GM12872 (cell line): ENCODE data around the gene GPR39.
A peak's percentile ranks its signal among the peaks of the same experiment; 100 is the strongest.

Source experiments
- CTCF ChIP-seq: IDR thresholded peaks from 3 replicates; pipeline ENCODE4 v1.5.1; 2011; ENCODE audit warnings: low read depth, mild to moderate bottlenecking, low read length, moderate library complexity; ENCODE audit not compliant: insufficient read depth

Gene GPR39

GRCh38 chr2:132496555-132496954 lies 80.0 kb downstream of the GPR39 start:
- TF ChIP-seq CTCF, result no peak

- TF ChIP-seq CTCF, result no peak
Observed at GRCh38 chr2:132497591-132497990, 81.0 kb downstream of the GPR39 start.

- TF ChIP-seq CTCF, result no peak
Observed at GRCh38 chr2:132503701-132504100, 87.1 kb downstream of the GPR39 start.

- TF ChIP-seq CTCF, result 0 out of 3 replicates have a peak, but pooled peaks have one; percentile 3
Observed at GRCh38 chr2:132515010-132515409, 98.4 kb downstream of the GPR39 start.

- TF ChIP-seq CTCF, result no peak
Observed at GRCh38 chr2:132517386-132517785, 100.8 kb downstream of the GPR39 start.

GRCh38 chr2:132518302-132518701 lies 101.7 kb downstream of the GPR39 start:
- TF ChIP-seq CTCF, result no peak

- TF ChIP-seq CTCF, result no peak
Observed at GRCh38 chr2:132519566-132519965, 103.0 kb downstream of the GPR39 start.

GRCh38 chr2:132521341-132521740 lies 104.7 kb downstream of the GPR39 start:
- TF ChIP-seq CTCF, result no peak
